Measurements from ENCODE around the gene COL4A2.

- TF ChIP-seq CTCF (IDR thresholded peaks at IDR 0.05 in 2 of 3, conservative IDR thresholded peaks at IDR 0.05 in 1 of 3; ENCODE audit: borderline replicate concordance in 1 of 3, insufficient read depth in 1 of 3, low read depth in 2 of 3, low read length in 2 of 3) = no peak
- no peak for TF ChIP-seq POLR2A (IDR thresholded peaks at IDR 0.05; ENCODE audit: borderline replicate concordance, extremely low read depth, insufficient read depth, insufficient read length)
- TF ChIP-seq POLR2AphosphoS5 (IDR thresholded peaks at IDR 0.05; ENCODE audit: low read depth, low read length) = no peak
- TF ChIP-seq ATF3 (IDR thresholded peaks at IDR 0.05) = no peak
- no peak for TF ChIP-seq EZH2phosphoT487 (IDR thresholded peaks at IDR 0.05; ENCODE audit: borderline replicate concordance)
- no peak for TF ChIP-seq EZH2 (IDR thresholded peaks at IDR 0.05)
- no peak for TF ChIP-seq MAX (IDR thresholded peaks at IDR 0.05)
- TF ChIP-seq ZBTB33 (IDR thresholded peaks at IDR 0.05; ENCODE audit: extremely low read depth, insufficient replicate concordance, low read length) = no peak
Measured at GRCh38 chr13:110448677-110449076, 141.6 kb downstream of the COL4A2 start.
